HG03175 (cell line): ENCODE results near the gene CD274.
"Not testable (repeated sequence)": the region's sequence is repeated elsewhere in the genome, so short reads cannot be mapped to it uniquely, and the experiment has no call there.

Experiments used
- ATAC-seq: cut with Tn5 transposase; IDR thresholded peaks from one replicate; pipeline ENCODE4 v1.9.1; 2021; ENCODE audit warnings: mild to moderate bottlenecking, moderate library complexity; ENCODE audit not compliant: unreplicated experiment

Gene CD274

GRCh38 chr9:5460157-5460556, 9.8 kb downstream of the CD274 start:
- ATAC-seq, result no peak

- not testable (repeated sequence) for ATAC-seq
Observed at GRCh38 chr9:5464831-5465330, 14.5 kb downstream of the CD274 start.

- no peak for ATAC-seq
Observed at GRCh38 chr9:5466005-5466404, 15.7 kb downstream of the CD274 start.

DNA sequence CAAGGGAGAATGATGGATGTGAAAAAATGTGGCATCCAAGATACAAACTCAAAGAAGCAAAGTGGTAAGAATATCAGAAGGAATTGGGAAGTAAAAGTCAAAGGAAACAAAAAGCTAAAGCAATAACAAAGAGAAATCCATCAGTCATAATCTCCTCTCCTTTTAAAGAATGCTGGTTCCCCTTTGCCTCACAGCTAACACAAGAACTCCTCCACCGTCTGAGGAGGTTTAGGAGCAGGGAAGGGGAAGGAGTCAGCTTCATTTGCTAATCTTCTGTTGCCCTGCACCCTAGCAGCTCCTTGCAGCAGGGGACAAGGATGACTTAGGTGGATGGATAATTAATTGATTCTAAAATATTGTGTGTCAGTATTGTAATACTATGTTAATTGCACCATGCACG, 16.4 kb downstream of the CD274 start:
- ATAC-seq, result no peak

DNA sequence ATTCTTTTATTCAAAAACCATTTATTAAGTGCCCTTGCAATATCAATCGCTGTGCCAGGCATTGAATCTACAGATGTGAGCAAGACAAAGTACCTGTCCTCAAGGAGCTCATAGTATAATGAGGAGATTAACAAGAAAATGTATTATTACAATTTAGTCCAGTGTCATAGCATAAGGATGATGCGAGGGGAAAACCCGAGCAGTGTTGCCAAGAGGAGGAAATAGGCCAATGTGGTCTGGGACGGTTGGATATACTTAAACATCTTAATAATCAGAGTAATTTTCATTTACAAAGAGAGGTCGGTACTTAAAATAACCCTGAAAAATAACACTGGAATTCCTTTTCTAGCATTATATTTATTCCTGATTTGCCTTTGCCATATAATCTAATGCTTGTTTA, 18.5 kb downstream of the CD274 start:
- ATAC-seq, result no peak

GRCh38 chr9:5470122-5470521, 19.8 kb downstream of the CD274 start:
- no peak for ATAC-seq

DNA sequence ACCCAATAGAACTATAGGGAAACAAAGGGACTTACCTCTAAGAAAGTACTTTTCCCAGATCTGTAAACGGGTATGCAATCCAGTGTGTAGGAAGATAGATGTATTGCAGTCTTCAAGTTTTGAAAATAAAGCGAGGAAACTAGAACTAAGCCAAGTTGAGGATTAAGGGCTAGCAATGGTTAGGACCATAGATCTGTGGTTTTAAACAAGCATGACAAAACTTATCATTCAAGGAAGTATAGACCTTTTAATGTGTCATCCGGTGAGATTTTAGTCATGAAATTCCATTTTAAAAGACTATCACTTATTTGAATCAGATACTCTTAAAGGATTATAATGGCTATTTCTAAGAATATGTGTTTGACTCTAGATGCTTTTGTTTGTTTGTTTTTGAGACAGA, 20.5 kb downstream of the CD274 start:
- ATAC-seq, result no peak

DNA sequence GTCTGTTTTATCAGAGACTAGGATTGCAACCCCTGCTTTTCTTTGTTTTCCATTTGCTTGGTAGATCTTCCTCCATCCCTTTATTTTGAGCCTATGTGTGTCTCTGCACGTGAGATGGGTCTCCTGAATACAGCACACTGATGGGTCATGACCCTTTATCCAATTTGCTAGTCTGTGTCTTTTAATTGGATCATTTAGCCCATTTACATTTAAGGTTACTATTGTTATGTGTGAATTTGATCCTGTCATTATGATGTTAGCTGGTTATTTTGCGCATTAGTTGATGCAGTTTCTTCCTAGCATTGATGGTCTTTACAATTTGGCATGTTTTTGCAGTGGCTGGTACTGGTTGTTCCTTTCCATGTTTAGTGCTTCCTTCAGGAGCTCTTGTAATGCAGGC, 25.3 kb downstream of the CD274 start:
- not testable (repeated sequence) for ATAC-seq

GRCh38 chr9:5478206-5478605, 27.9 kb downstream of the CD274 start:
- no peak for ATAC-seq

DNA sequence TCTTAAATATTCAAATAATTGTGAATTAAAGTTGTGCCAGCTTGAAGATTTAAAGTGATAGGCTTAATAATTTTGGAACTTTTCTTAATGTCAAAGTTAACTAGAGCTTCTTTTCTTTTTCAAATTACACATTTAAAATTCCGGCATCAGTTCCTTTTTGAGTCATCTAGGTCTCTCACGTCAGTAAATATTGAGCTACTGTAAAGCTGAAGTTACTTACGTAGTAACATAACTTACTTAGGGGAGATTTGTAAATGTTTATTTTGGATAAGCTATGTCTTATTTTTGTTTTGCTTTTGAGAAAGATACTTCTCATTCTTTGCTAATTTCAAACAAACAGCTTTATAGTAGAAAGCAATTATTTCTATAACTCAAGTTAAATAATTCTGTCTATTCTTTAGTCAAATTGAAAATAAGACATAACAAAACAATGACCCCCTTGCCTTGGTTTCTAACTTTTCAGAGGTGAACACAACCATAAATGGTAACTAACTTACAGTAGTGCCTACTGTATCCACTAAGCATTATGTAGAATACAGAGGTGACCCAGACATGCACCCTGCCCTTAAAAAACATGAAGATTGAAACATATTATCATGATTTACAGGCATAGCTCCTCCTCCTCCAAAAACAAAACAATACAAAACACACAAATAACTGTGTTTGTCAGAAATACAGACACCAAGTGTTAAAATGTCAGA, 29.8 kb downstream of the CD274 start:
- ATAC-seq, result peak; percentile 55

GRCh38 chr9:5480919-5481318, 30.6 kb downstream of the CD274 start:
- ATAC-seq, result no peak

DNA sequence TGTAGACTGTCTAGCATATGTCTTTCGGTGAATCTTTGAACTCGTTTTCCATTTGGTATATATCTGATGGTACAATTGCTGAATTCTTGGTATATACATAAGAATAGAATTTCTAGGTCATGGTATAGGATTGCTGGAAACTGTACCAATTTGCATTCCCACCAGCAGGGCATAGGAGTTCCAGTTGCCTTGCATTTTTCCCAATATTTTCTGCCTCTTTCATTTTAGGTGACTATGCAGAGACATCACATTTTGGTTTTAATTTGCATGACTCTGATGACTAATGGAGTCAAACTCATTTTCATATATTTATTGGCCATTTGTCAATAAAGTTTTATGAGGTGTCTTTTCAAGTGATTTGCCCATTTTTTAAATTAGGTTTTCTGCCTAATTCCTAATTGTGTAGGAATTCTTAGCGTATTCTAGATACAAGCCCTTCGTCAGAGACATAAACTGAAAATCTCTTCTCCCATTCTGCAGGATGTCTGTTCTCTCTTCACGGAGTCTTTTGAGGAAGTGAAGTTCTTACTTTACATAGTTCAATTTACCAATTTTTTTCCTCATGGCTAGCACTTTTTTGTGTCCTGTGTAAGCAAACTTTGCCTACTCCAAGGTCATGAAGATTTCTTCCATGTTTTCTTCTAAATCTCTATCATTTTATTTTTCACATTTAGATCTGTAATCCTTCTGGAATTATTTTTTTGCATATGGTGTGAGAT, 31.1 kb downstream of the CD274 start:
- no peak for ATAC-seq

- no peak for ATAC-seq
Observed at GRCh38 chr9:5482194-5482593, 31.9 kb downstream of the CD274 start.

DNA sequence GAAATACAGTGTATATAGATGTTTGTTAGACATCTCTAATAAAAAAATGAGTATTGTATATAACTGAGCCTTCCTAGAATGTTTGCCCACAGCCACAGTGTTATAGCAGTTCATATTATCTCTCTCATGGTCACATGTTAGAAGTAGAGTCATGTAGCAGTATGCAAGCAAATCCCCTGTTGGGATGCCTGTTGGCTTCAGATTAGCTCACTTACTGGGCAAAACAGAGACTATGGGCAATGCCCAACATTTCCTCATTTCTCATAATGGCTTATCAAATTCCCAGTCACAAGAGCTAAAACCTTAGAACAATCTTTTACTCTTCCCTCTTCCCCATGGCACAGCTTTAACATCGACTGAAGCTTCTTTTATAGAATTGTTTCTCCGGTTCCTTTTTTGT, 33.0 kb downstream of the CD274 start:
- ATAC-seq, result no peak

DNA sequence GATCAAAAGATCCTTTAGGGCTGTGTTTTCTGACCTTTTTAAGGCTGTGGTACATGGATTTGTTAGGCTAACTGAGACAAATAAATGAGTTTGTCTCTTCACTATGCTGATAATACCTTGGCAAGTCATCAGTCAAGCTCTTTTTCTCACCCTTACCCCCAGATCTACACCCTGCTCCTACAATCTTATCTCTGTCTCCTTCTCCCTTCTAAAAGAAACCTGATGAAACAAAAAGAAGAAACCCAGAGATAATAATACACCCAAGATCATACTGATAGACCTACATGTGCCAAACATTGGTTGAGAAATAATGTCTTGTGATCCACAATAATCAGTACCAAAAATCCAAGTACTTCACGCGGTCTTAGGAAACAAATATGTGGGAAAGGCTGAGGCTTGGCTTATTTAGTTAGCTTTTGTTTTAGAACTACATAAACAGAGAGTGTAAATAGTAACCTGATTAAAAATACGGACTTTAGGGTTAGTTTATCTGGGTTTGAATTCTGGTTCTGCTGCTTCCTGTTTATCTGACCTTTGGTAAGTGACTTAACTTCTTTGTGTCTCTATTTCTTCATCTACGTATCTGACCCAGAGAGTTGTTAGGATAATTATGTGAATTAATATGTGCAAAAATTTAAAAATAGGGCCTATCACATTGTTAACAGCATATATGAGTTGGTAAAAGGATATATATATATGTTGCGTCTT, 35.2 kb downstream of the CD274 start:
- ATAC-seq, result no peak

DNA sequence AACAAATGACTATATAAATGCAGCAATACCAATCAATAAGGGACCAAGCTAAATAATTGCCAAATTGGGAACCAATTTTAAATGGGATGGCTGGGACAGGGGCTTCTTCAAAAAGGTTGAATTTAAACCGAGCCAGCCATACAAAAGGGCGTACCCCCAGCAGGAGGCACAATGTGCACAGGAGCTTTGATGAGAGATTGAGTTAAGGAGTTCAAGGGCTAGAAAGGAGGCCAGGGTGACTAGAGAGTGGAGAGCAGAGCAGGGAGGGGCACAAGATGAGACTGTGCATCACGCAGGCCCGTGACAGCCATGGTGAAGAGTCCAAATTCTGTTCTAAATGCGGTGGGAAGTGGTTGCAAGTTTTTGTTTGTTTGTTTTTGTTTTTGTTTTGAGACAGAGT, 36.6 kb downstream of the CD274 start:
- ATAC-seq, result no peak

- no peak for ATAC-seq
Observed at GRCh38 chr9:5488221-5489008, 38.1 kb downstream of the CD274 start.

DNA sequence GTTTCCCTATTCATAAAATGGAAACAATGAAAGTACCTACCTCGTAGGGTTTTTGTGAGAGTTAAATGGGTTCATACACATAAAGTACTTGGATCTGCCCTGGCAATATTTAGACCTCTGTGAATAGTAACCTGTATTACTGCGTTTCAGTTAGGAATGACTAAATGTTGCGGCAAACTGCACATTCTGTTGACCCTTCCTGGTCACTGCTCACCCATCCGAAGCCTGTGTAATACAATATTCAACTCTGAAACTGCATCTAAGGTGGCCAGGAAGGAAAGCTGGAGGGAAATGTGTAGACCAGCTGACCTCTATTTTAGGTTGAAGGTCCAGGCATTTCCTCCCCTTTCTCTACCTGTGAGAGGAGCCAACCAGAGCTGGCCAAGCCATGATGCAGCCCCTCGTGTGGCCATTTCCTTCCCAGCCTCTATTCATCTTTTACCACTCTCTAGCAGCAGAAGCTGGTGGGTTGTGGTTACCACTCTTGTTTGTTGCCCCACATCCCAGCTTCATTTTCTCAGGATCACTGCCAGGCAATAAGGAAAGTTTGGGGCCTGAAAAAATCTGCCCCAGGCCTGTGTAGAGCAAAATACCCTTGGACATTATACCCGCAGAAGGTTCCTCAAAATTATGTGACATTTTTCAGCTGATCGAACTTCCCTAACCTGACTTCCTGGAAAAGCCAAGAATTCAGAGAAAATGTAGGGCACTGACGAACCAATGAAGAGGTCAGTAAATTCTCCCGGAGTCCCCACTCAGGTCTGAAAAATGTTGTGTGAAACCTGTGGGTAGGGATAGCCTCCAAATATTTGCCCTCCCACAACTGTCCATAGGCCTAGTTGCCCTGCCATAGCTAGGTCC, 39.5 kb downstream of the CD274 start:
- no peak for ATAC-seq

- peak; percentile 19 for ATAC-seq
Observed at GRCh38 chr9:5492965-5493678, 42.8 kb downstream of the CD274 start.
